Body of pancreas (tissue), 4 donors: ENCODE results near the gene BMP8A. TPM values are rescaled to one million over a fixed set of nuclear protein-coding genes. Genes with fewer than 3 reads are reported as not detected.
"Not testable (repeated sequence)": the region's sequence is repeated elsewhere in the genome, so short reads cannot be mapped to it uniquely, and the experiment has no call there.

Experiments
- ATAC-seq: fragments of 150-250 bp; one replicate; pipeline ENCODE4 v1.9.1; 2016
- DNase-seq, 4 donors: peaks; one replicate each; pipeline ENCODE4 v3.0.0-alpha.2; 2019
- H3K27ac ChIP-seq, 4 donors: fragments of 200-600 bp; sonication (generic); 1 replicate in 3 of 4; 2 replicates in 1 of 4; pipeline versions ENCODE4 v1.5.1 to v1.6.1; 2016 to 2019; ENCODE audit warnings: mild to moderate bottlenecking in 1 of 4, mixed read lengths in 1 of 4, moderate library complexity in 1 of 4
- H3K27me3 ChIP-seq, 2 donors: fragments of 200-600 bp; sonication (generic); one replicate each; pipeline ENCODE4 v1.6.0; 2016; ENCODE audit warnings: mild to moderate bottlenecking in 1 of 2
- H3K36me3 ChIP-seq, 2 donors: fragments of 200-600 bp; sonication (generic); replicated peaks in 1 of 2; 2 replicates each; pipeline ENCODE4 v1.5.1; 2016; ENCODE audit warnings: low read depth in 2 of 2; ENCODE audit not compliant: insufficient read depth in 1 of 2
- H3K4me1 ChIP-seq: fragments of 200-600 bp; sonication (generic); one replicate; pipeline ENCODE4 v1.6.0; 2016
- H3K4me3 ChIP-seq, 2 donors: fragments of 200-600 bp; sonication (generic); 1 replicate in 1 of 2; 2 replicates in 1 of 2; pipeline ENCODE4 v1.5.1; 2016 to 2019
- H3K9me3 ChIP-seq, 3 donors: fragments of 200-600 bp; sonication (generic); 1 replicate in 2 of 3; 2 replicates in 1 of 3; pipeline ENCODE4 v1.5.1; 2016
- CTCF ChIP-seq, 7 experiments: fragments of 450-650 bp in 4 of 7; fragments of 200-600 bp in 3 of 7; sonication (generic) in 3 of 7; IDR thresholded peaks; one replicate each; pipeline ENCODE4 v1.5.1; 2016 to 2019; ENCODE audit warnings: antibody characterized with exemption in 7 of 7
- POLR2A ChIP-seq, 3 donors: fragments of 450-650 bp; IDR thresholded peaks; one replicate each; pipeline ENCODE4 v1.6.1; 2016; ENCODE audit warnings: antibody characterized with exemption in 3 of 3, mild to moderate bottlenecking in 2 of 3
- WGBS, 2 donors: methylation state at CpG; one replicate each; pipeline ENCODE4 v1.1.5; 2017; 5-methylcytosine and 5-hydroxymethylcytosine counted together
- intact Hi-C: fragments of 100-400 bp; cut with DNase I; formaldehyde crosslinking; loops from one replicate; pipeline ENCODE4 v1.15.1; 2023
- total RNA-seq, 2 donors: library from RNA; depleted of rRNA; stranded (reverse); fragments of >200 nt; gene quantifications; one replicate each; pipeline ENCODE4 v1.1.0, GENCODE V29; 2016

Gene BMP8A
- total RNA-seq, 2 donors from 2014 or later = 5.7 TPM; not detected in 1

DNA sequence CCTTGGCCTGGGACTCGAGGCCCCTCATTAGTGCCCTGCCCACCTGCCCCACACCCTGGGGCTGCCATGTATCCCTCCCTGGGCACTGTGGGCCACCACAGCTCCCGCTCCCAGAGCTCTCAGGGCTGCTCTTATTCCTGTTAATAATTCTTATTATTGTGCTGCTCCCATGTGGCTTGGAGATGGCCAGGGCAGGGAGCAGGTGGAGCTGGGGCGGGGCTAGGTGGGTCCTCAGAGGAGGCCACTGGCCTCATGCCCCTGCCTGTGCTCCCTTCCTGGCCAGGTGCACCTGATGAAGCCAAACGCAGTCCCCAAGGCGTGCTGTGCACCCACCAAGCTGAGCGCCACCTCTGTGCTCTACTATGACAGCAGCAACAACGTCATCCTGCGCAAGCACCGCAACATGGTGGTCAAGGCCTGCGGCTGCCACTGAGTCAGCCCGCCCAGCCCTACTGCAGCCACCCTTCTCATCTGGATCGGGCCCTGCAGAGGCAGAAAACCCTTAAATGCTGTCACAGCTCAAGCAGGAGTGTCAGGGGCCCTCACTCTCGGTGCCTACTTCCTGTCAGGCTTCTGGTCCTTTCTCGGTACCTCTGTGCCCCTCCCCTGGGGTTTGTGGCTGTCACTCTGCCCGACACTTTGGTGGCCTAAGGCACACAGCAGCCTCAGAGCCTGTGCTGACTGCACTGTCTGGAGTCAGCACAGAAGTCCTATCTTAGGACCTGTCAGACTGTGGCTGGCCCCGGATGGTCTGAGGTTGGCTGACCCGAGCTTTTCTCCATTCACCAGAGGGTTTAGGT is 34.1 kb downstream of the BMP8A start:
- DNase-seq (no peak), ATAC-seq (no peak)
- Histone ChIP-seq H3K4me3 (no peak overlapping the region), H3K4me1 (no peaks in the 10 kb centered on the region), H3K27me3 (no peaks in the 10 kb centered on the region), H3K36me3 (peaks cover 0 to 13% of the 10 kb centered on the region in 2 donors), H3K9me3 (no peaks in the 10 kb centered on the region), H3K27ac (no peak overlapping the region)
- 85 to 92% methylated on average over 12 to 17 of the region's 17 CpGs for WGBS, 2 donors
- no peak for TF ChIP-seq POLR2A (IDR thresholded peaks at IDR 0.05)
- TF ChIP-seq CTCF (IDR thresholded peaks at IDR 0.05) = no peak
- intact Hi-C loops = no loop called here

GRCh38 chr1:39526466-39527189 is 35.2 kb downstream of the BMP8A start:
- intact Hi-C loops = no loop called here
- ATAC-seq (no peak), DNase-seq (no peak)
- Histone ChIP-seq H3K27me3 (no peaks in the 10 kb centered on the region), H3K36me3 (peaks cover 0 to 14% of the 10 kb centered on the region in 2 donors), H3K27ac (no peak overlapping the region), H3K4me1 (no peaks in the 10 kb centered on the region), H3K9me3 (no peaks in the 10 kb centered on the region), H3K4me3 (no peak overlapping the region)
- 96 to 97% methylated on average over 8 to 10 of the region's 11 CpGs for WGBS, 2 donors
- TF ChIP-seq POLR2A (IDR thresholded peaks at IDR 0.05) = no peak
- TF ChIP-seq CTCF (IDR thresholded peaks at IDR 0.05) = no peak

GRCh38 chr1:39527190-39527579 is 35.7 kb downstream of the BMP8A start:
- H3K27ac ChIP-seq, intact Hi-C loops, H3K4me3 ChIP-seq, H3K9me3 ChIP-seq, DNase-seq, H3K27me3 ChIP-seq, H3K4me1 ChIP-seq, ATAC-seq: not testable (repeated sequence)
- 87 to 89% methylated on average over 3 to 8 of the region's 8 CpGs for WGBS, 2 donors
- H3K36me3 ChIP-seq = peaks cover 0 to 15% of the 10 kb centered on the region in 2 donors

DNA sequence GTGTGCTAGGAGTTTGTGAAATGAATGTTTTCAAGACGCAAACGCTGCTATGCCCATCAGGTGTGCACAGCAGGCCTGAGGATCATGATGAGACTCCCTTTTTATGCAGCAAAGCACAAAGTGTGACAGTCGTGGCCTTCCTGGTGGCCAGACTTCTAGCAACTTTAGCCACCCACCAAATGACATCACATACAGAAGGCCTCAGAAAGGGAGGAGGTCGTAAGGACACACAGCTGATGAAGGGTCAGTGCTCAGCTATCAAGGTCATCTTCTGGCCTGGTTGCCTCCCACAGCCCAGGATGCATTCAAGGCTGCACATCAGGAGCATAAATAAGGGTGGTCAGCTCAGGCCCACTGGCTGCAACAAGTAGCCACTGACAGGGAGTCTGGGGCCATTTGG is 36.6 kb downstream of the BMP8A start:
- no peak overlapping the region for H3K4me3 ChIP-seq
- ATAC-seq = no peak
- DNase-seq = no peak
- H3K27me3 ChIP-seq = no peaks in the 10 kb centered on the region
- WGBS, 2 donors = 72 to 75% methylated on average over 4 of the region's 4 CpGs
- H3K36me3 ChIP-seq = peaks cover 0 to 18% of the 10 kb centered on the region in 2 donors
- H3K9me3 ChIP-seq = no peaks in the 10 kb centered on the region
- TF ChIP-seq CTCF (IDR thresholded peaks at IDR 0.05) = no peak
- no peak for TF ChIP-seq POLR2A (IDR thresholded peaks at IDR 0.05)
- H3K27ac ChIP-seq = no peak overlapping the region
- no peaks in the 10 kb centered on the region for H3K4me1 ChIP-seq
- intact Hi-C loops = no loop called here

DNA sequence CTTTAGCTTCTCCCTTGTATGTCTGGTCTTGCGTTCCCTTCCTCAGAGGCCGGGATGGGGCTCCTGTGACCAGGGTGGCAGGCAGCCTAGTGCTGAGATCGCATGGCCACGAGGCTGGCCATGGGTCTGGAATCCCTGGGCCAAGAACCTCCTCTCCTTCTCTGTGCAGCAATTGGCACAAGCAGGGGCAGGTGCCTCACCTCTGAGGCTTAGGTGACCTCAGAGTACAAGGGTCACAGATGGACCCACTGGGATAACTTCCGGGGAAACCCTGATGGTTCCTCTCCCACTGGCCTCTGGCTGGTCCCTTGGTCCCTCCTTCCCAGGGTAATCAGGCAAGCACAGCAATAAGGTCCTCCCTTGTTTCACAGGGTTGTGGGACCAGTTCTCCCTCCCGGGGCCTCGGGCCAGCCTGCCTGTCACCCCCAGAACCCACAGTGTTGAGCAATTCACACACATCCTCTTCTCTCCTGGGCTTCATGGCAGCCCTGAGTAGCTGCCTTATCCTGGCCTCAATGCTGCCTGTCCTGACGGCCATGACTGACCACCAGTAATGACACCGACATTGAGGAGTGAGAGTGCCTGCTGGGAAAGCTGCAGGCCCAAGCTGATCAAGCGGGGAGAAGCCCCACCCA is 38.6 kb downstream of the BMP8A start:
- no peaks in the 10 kb centered on the region for H3K27me3 ChIP-seq
- ATAC-seq = no peak
- H3K4me3 ChIP-seq = no peak overlapping the region
- no peaks in the 10 kb centered on the region for H3K9me3 ChIP-seq
- H3K36me3 ChIP-seq = peaks cover 0 to 20% of the 10 kb centered on the region in 2 donors
- H3K4me1 ChIP-seq = no peaks in the 10 kb centered on the region
- intact Hi-C loops = loop anchor here (10.0 kb wide), 1 partner anchor 445 kb away; no protein-coding TSS in a partner anchor
- H3K27ac ChIP-seq = no peak overlapping the region
- WGBS, 2 donors = 79 to 98% methylated on average over 6 to 9 of the region's 10 CpGs
- no peak for TF ChIP-seq CTCF (IDR thresholded peaks at IDR 0.05)
- TF ChIP-seq POLR2A (IDR thresholded peaks at IDR 0.05) = no peak
- no peak for DNase-seq
